Fibroblast of skin of scalp (primary cell): ENCODE measurements around the gene C8A. TPM values are rescaled to one million over a fixed set of nuclear protein-coding genes. Genes with fewer than 3 reads are reported as not detected.
A peak's percentile ranks its signal among the peaks of the same experiment; 100 is the strongest.

Source experiments
- DNase-seq: peaks from one replicate; pipeline ENCODE4 v3.0.0-alpha.2; 2013
- polyA plus RNA-seq, 2 experiments: library from polyadenylated mRNA; unstranded; fragments of 120-200 nt; gene quantifications; one replicate each; pipeline ENCODE4 v1.2.1, GENCODE V29; 2013; ENCODE audit not compliant: insufficient read length in 2 of 2

Gene C8A
- polyA plus RNA-seq (2013, experiment 1 of 2; ENCODE audit: insufficient read length), result not detected
- not detected for polyA plus RNA-seq (2013, experiment 2 of 2; ENCODE audit: insufficient read length)

DNA sequence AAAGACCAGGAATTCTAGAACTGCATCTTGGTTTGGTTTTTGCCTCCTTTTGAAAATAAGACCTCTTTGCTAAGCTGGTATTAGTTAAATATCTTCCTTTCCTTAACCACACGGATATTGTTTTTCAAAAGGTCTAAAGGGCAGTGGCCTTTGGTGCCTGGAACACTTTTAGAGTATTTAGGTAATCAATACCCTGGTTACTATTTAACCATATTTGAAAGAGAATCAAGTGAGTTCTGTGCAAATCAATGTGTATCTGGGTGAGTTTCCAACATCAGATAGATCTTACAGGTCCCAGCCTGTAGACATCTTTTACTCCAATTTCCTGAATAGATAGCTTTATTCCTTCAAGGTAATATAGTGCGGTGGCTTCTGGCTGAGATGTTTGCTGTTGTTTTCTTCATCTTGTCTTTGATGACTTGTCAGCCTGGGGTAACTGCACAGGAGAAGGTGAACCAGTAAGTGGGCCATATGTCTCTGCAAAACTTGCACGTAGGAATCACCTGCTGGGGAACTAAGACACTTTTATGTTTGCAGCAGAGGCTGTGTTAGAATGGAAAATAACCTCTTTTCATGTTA lies at the start of gene C8A:
Gene C8A, plus strand, starts transcription at position 277 of the 579 bp plus-strand sequence. Its CDS starts 105 bp downstream, at position 382.
- DNase-seq, result no peak

DNA sequence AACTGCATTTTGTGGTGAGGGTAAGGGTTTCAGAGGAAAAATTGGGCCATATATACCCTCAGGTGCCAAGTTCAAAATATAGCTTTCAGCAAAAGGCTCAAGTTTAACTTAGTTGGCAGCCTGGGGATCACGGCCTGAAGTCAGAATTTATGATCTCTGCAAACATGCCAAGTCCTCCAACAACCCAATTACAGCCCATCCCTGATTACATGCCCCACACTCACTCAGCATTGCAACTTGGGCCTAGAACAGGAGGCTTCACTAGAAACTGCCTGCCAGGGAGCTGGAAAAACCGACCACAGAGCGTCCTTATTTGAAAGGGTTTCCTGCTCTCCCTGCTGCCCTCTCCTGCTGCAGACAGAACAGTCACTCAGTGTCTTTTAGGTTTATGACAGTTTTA lies 47.8 kb upstream of the C8A start:
- no peak for DNase-seq

DNA sequence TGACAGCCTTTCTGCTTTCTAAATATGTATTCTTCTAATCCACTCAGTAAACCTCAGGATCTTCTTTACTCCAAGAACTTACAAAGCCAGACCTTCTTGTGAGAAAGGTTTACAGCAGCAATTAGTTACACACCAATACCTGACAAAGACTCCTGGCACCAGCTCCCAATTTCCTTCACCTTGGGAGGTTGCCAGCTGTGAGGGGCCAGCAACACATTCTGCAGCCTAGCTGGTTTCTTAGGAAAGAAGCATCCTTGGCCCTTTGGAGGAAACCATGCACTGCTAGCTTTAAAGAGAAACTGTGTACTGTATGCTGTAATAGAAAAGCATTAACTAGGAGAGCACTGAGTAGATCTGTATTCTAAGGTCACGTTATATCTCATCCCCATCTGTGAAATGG lies 46.2 kb upstream of the C8A start:
- no peak for DNase-seq

DNA sequence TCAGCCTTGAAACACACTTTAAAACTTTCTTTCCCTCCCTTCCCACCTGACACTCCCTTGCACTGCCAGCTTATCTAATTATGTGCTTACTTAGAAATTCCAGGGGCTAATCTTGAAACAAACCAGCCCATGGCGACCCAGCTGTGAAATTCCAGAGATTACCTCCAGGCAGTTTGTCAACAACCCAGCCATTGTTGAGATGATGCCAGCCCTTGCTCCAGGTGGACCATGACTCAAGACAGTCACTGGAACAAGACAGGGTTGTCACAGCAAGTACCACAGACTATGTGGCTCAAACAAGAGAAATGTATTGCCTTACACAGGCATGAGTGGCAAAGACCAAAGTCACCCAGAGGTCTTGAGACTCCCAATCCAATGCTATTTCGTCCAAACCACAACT lies 43.3 kb upstream of the C8A start:
- DNase-seq, result no peak

DNA sequence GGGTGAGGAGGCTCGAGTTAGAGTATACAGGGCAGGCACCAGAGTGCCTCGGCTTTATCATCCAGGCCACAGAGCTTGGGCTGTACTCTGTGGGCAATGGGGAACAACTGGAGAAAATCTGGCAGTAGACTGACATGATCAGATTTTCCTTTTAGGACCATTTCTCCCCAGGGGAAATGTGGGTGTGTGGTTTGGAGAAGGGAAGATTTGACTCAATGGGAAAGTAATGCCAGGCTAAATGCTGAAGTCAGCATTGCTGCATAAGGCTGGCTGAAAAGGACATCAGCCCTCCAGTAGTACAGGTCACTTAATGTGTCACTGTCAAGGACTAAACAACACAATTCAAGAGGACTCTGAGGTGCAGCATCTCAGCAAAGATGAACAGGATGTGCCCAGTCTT lies 40.4 kb upstream of the C8A start:
- no peak for DNase-seq

DNA sequence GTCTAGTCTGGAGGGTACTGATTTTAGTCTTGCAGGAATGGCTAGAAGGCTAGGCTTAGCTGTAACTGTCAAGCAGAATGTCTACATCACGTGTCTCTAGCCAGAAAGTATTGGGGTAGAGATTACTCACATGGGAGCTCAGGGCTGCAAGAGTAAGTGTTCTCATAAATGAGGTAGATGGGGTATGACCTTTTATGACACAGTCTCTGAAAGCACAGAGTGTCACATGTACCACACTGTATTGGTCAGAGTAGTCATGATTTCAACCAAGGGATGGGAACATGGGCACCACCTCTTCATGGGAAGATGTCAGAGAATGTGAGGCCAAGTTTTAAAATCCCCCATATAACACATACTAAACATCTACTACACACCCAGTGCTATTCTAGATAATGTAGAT lies 38.3 kb upstream of the C8A start:
- no peak for DNase-seq

DNA sequence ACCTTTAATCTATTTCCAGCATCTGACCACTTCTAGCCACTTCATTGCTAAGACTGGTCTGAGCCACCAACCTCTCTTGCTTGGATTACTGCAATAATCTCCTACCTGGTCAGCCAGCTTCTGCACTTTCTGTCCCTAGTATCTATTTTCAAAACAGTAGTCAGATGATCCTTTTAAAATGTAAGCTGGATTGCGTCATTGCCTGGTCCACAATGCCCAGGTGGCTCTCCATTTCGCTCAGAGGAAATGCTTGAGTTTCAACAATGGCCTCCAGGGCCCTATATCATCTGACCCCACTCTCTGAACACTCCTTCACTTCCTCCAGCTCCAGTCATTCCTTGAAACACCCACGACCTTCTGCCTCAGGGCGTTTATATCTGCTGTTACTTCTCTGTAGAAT lies 37.7 kb upstream of the C8A start:
- no peak for DNase-seq

DNA sequence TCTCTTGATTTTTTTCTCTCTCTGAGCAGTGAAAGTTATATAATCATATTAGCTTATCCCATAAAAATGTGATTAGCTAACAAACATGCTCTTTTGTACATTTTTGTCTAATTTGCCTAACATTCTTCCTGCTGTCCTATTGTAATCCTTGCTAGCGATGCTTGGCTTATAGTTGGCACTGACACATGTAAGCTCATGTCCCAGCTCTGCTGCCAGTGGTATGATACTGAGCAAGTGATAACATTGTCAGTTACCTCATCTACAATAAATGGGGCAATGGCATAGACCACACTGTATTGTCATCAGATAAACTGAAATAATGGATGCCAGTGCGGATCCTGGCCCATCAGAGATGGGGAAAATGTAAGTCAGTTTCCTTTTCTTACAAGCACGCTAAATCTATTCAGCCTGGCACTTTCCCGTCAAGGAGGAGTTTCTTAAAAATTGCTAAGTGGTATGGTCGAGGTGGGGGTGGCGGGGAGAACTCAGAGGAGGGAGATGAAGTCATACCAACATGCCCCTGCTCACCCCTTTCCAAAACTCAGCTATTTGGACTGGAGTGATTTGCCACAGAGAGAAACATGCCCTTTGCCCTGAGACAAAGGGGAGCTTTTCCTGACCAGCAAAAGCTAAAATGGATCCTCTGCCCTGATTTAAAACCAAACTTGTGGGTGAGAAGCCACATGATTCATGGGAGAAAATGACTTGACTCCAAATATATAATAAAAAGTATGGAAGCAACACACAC lies 36.7 kb upstream of the C8A start:
- no peak for DNase-seq

DNA sequence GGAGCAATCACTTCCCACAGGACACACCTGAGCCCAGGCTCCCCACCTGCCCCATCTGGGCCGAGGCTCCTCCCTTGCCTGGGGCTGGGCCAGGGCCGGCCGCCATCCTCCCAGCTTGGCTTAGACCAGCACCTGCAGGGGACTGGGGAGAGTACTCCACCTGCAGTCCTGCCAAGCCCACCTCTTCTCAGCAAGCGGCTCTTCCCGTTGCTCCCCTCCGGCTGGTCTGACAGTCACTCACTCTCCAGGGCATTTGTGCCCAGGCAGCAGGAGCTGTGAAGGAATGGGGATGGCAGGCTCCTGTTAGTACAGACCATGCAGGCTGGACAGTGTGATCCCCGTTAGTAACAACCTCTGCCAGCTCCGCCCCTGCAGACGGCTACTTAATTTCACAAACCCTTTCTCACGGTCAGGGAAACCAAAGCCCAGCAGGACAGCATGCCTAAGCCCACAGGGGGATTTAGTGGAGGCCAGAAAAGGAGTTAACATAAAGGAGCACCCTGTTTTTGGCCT lies 35.2 kb upstream of the C8A start, which contains the start of gene FYB2:
Gene FYB2, minus strand, starts transcription at position 18 of the 513 bp plus-strand sequence. CDS start 114 bp downstream, outside the sequence.
- DNase-seq, result peak; percentile 46

DNA sequence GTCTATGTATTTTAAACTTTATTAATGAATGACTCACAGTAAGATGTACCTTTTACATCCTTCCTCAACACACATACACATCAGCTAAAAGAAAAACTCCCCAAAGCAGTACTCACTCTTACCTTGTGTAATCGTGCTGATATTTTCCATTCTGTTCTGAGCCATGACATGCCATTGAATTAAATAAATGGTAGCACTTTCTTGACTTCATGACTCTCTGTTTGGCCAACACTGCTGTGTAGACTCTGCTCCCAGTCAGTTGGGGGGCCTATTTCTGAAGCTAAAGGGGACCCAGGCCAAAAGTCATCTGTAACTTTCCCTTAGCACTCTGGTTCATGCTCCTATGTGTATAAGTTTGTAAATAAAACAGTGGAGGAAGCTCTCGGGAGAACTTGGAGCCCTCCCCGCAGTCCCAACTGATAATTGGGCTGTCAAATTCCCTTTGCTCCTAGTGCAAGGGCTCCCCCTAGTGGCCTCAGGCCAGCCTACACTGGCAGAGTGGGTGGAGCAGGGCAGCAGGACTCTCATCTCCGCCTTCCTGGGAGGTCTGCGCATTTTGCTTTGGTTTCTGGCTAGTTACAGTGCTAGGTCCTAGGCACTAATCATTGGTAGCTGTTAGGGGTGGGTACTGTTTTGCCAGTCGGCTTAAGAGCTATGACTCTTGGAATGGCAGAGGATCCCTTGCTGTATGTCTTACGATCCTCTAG lies 33.7 kb upstream of the C8A start:
- DNase-seq, result peak; percentile 84

DNA sequence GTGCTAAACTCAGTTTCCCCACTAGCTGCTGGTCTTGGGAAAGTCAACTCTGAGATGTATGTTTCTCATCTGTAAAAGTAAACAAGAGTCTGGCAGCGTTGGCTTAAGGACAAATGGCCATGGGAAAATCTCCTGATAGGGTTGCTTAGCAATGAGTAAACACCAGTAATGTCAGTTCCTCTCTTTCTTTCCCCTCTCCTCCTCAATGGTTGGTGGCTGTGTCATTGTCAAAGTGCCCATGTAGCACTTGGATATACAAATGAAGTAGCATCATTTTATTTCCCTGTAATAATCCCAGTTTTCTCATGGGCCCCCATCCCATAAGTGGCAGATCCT lies 33.2 kb upstream of the C8A start:
- DNase-seq, result no peak

DNA sequence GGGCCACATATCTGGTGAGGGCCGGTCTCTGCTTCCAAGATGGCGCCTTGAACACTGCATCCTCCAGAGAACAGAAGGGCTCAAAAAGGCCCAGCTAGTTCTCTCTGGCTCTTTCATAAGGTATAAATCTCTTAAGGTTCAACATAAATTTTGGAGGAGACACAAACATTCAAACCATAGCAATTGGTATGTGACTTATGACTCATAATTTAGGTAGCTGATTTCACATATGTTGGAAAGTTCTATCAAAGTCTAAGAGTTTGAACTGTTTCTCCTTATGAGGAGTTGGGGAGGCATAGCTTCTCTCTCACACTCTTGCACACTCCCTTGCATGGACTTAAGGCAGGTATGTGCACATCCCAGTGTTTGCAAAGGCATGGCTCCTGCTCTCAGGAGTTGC lies 30.3 kb upstream of the C8A start:
- DNase-seq, result peak; percentile 39

DNA sequence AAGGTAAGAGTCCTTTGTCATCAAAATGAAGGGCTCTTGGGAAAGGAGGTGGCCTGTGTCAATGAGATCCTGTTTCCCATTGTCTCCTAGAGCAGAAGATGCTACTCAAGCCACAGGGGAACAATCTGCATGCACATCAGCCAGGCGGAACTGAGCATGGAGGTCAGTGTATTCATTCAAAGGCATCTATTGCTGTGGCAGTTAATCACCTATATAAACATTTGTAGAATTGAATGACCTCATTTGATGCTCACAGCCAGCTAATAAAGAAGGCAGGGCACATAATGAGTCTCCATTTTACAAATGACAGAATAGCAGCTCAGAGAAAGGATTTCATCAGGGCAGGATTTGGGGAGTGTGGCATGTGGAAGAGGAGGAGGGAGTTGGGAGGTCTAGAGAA lies 29.7 kb upstream of the C8A start:
- DNase-seq, result no peak

DNA sequence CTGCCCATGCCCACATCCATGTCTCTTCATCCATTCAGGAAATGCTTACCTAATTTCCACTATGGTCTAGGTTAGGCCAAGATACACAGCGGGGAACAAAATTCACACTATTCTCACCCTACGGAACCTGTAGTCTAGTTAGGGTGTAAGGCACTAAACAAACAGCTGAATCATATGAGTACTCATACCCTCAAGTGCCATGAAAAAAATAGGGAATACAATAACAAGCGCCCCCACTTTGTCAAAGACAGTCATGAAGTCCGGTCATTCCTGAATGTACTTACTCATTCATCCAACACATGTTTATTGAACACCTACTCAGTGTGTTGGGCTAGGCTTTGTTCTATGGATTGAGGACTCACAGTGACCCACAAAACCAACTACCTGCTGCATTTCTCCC lies 29.2 kb upstream of the C8A start:
- DNase-seq, result no peak

DNA sequence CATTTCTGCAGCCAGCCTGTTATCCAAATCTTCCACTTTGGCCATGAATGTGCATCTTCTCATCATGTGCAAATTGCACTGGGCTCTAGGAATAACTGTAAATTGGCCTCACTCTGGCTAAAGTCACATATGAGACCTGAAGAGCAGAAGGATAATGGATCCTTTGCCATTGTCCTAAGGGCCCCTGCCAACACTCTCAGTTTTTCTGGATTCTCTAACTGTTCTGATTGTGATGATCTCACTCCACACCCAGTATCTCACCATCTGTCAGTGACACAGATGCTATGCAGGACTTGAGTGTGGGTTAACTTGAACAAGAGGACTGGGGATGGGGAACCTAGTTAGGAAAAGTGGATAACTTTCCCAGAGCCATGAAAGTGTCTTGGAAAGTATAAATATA lies 26.9 kb upstream of the C8A start:
- DNase-seq, result no peak

DNA sequence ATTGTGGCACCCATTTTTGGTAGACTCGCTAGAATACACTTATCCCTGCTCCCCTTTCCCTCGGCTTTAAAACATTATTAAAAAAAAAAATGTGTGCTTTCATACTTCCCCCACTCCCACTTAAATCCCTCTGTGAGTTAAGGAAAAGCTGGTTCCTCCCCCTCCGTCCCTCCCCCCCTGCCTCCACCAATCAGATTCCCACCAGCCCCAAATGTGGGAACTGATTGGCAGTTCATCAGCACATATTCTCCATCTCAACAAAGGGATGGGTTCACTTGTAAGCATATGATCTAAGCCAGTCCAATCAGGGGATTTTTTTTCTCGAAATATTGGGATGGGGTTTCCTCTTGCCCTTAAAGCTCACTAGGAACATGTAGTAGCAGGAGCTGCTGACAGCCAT lies 24.5 kb upstream of the C8A start:
- DNase-seq, result no peak

DNA sequence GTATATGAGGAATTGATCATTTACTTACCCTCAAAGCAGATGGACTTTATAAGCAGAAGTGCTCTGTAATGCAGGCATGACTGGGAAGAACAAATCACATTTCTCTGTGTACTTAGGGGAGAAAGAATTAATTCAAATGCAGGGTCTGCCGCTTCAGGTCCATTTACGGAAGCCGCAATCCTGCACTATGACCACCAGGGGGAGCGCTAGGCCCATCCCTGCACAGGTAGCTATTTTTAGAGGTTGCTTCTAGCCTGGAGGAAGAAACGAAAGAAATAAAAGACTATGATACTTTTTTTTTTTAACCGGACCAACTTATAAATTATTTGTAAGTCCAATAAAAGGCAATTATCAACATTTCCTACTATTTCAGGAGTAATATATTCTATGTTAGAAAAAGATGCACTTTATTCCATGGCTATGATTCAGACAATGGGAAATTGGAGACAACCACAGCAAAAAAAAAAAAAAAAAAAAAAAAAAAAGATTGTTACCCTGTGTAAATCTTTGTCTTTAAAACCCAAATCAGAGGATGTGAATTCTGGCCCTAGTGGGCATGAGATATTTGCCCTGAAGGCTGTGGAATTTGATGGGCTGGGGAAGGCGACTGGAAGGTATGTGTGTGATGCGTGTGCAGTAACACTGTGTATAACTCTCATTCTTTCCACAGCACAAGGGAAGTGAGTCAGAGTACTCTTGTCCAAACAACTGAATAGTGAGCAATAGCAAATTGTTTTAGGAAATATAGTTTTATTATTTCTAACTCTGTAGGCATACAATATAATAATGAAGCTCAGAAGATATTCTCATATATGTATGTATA lies 22.5 kb upstream of the C8A start:
- DNase-seq, result peak; percentile 96

DNA sequence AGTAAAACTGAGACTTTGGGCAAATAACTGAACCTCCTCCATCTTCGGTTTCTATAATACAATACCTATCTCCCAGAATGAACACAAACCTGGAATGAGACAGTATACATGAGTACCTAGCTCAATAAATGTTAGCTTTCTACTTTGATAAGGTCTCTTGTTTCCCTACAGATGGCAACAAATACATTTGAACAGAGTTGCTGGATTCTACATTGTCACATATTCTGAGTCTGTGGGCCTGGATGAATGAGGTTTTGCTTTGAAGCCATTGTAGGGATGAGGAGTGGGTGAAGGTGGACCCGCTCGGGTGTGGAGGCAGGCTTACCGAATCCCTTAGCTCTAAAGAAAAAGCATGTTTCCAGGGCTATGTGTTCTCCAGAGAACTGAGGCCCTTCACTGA lies 21.5 kb upstream of the C8A start:
- DNase-seq, result no peak

DNA sequence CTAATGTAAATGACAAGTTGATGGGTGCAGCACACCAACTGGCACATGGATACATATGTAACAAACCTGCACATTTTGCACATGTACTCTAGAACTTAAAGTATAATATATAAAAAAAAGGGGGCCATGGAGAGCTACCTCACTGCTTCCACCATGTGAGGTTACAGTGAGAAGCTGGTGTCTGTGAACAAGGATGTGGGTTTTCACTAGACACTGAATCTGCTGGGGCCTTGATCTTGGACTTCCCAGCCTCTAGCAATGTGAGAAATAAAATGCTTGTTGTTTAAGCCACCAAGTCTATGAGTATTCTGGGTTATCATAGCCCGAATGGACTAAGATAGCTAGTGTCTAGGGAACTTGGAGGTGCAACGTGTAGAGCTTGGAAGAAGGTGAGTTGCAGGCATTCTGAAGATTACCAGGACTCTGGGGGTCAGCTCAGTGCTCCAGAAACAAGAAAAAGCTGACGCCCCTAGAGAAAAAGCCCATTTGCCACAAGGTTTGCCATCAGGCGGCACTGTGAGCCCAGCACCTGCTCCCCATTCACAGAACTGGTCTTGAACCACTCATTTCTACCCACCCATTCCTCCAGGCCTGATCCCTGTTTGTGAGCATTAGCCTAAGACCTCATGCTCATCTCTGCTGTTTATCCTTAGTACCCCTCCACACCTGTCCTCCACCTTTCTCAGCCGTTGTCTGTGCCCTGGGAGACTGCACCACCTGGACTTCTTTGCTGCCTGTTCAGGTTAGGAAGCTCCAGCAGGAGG lies 20.3 kb upstream of the C8A start:
- DNase-seq, result no peak

DNA sequence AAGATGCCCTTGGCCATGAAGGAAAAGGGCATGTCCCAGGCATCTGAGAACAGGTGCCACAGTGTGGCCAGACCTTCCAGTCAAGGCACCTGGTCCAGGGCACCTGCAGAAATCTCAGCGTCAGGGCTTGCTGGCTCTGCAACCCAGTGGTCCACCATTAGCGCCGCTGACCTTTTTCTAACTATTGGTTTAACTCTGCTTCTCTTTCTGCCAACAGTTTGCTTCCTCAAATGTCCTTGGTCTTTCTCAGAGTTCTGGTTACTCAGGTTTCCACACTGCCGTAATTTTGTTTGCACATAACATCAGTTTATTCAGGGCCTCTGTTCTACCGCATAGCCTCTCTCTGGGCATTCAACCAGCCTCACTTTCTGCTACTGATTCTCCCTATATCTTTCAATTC lies 18.9 kb upstream of the C8A start:
- DNase-seq, result no peak

DNA sequence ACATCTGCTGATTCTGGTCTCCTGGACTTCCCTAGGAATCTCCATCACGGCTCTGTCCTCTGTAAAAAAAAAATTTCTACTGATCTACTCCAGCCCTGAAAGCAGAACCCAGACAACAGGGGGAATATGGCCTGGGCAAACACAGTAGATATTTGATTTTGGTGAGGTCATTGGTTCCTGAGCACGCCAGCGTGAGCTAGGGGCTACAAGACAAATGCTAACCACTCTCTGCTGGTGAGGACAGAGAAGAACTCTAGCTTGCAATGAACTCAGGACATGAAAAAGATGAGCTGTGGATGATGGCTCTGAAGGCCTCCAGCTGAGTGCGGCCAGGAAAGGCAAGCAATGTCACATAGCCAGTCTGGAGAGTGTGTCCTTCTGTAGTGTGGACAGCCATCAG lies 18.2 kb upstream of the C8A start:
- no peak for DNase-seq
